CD4-positive, alpha-beta T cell treated with Interferon gamma for 1 hour (primary cell): ENCODE data around the gene C1QTNF5.

Source experiments
- DNase-seq: peaks from one replicate; pipeline ENCODE4 v3.0.0-alpha.2; 2020

The C1QTNF5 gene

DNA sequence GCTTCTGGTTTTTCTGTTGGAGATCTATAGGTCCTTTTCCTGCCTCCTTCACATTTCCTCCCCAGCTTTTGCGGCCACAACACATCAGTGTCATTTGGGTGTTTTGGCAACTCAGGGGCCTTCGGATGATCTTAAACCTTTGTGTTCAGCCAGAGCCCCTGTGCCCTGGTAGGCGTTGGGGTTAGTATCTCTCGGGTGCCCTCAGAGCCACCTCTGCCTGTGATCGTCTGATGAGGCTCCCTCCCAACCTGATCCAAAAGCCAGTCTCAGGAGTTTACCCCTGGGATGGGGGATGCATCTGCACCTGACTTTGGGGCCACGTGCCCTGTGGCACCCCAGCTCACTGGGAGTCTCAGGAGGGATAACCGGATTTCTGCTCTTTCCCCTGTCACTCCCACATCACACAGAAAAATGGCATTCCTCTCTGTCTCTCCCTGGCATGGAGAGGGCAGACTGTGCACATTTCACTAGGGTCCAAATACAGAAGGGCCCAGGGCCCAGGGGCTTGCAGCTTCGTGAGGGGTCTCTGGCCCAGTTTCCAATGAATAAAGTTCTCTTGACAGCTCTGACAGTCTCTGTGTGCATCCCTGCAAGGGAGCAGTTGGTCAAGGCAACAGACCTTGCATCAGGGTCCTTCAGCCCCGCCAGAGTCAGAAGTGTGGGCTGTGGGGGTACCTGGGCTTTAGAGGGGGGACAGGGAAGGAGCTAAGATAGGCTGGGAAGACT is 3.8 kb downstream of the C1QTNF5 start:
- DNase-seq = no peak

DNA sequence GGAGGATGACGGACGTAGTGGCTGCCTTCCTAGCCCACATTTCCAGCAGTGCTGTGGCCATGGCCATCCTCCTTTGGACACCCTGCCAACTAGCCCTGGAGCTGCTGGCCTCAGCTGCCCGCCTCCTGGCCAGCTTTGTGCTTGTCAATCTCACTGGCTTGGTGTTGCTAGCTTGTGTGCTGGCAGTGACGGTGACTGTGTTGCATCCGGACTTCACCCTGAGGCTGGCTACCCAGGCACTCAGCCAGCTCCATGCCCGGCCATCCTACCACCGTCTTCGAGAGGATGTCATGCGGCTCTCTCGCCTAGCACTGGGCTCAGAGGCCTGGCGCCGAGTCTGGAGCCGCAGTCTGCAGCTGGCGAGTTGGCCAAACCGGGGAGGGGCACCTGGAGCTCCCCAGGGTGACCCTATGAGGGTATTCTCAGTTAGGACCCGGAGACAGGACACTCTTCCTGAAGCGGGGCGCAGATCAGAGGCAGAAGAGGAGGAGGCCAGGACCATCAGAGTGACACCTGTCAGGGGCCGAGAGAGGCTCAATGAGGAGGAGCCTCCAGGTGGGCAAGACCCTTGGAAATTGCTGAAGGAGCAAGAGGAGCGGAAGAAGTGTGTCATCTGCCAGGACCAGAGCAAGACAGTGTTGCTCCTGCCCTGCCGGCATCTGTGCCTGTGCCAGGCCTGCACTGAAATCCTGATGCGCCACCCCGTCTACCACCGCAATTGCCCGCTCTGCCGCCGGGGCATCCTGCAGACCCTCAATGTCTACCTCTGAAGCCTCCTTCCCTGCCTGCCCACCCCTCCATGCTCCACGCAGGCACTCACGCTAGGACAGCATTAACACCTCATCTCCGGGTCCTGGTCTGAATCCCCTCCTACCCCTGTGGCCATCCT is 4.8 kb downstream of the C1QTNF5 start:
- no peak for DNase-seq

DNA sequence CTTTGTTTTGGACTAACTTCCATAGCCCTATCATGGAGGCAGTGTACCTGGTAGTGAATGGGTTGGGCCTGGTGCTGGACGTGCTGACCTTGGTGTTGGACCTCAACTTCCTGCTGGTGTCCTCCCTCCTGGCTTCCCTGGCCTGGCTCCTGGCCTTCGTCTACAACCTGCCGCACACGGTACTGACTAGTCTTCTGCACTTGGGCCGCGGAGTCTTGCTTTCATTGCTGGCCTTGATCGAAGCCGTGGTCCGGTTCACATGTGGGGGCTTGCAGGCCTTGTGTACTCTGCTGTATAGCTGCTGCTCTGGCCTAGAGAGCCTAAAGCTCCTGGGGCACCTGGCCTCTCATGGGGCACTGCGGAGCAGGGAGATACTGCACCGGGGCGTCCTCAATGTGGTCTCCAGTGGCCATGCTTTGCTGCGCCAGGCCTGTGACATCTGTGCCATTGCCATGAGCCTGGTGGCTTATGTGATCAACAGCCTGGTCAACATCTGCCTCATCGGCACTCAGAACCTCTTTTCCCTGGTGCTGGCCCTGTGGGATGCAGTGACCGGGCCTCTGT is 5.5 kb downstream of the C1QTNF5 start:
- DNase-seq = no peak

DNA sequence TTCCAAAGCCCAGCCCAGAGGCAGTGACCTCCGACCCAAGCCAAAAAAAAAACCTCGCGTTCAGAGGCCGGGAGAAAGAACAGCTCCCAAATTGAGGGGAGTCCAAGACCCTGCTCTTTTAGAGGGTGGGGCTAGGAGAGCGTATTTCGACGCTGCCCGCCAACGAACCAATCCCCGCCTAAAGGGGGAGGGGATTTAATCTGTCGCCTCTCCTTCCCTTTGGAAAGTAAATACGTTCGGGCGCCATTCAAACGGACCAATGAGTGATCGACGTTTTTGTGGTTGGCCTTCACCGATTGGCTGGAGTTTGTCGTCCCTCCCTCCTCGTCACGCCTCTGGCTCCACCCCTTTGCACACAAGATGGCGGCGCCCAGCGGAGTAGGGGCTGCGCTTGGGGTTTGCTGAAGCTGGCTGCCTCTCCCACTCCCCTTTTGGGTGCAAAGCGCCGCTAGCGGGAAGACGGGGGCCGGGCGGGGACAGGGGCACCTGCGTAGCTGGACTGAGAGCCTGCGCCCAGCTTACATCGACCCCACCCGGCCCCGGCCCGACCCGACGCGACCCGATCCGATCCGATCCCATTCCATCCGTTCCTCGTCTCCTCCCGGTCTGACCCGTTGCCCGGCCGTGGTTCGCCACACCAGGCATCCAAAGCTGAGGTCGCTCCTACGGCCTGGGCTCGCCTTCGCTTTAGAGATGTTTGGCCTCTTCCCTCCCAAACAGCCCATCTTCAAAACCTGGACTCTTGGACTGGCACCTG is 6.3 kb downstream of the C1QTNF5 start, which contains the start of gene RNF26:
Gene RNF26, plus strand, starts transcription at position 354 of the 757 bp plus-strand sequence. CDS start 596 bp downstream, outside the sequence.
- DNase-seq = peak; percentile 94

DNA sequence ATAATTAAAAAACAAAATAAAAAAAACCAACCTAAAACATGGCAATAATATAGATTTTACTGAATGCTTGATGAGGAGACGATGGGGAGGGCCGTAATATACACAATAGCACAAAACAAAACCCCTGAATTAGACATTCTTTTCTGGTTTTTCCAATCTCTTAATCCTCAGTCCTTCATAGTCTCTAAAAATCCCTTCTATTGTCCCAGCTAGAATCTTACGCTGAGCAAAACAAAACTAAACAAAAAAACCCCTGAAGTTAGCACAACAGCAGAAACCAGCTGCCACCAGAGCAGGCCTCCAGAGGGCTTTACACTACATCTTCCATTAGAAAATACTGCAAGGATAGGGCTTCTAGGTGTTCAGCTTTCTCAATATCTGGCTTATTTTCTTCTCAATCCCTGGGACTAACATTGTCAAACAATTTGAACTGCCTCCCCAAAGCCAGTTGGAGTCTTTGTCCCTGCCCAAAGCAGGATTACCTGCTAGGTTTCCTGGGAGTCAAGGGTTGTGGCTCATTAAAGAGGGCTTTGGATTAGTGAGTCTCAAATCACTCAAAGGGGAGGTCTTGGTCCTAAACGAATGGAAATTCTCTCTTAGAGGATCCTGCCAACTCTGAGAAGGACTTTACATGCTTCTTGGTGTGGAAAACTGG is 8.4 kb downstream of the C1QTNF5 start:
- DNase-seq = no peak

DNA sequence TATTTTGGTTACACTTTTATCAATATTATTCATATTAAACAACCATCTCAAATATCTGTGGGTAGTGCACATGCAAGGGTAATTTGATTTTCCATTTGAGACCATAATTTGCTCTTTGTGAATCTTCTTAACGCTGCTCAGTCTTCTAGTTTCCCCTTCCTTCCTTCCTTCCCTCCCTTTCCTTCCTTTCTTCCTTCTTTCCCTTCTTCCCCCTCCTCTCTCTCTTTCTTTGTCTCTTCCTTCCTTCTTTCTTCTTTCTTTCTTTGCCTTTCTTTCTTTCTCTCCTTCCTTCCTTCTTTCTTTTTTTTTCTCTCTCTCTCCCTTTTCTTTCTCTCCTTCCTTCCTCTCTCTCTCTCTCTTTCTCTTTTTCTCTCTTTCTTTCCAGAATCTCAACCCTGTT is 10.4 kb downstream of the C1QTNF5 start:
- DNase-seq = no peak

DNA sequence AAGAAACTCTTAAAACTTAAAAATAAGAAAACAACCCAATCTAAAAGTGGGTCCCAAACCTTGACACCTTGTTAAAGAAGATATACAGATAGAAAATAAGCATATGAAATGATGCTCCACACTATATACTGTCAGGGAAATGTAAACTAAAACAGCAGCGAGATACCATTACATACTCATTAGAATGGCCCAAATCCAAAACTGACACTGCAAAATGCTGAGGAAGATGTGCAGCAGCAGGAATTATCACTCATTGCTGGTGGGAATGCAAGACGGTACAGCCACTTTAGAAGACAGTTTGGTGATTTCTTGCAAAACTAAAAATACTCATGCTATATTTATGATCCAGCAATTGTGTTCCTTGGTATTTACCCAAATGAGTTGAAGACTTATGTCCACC is 11.4 kb downstream of the C1QTNF5 start:
- no peak for DNase-seq

DNA sequence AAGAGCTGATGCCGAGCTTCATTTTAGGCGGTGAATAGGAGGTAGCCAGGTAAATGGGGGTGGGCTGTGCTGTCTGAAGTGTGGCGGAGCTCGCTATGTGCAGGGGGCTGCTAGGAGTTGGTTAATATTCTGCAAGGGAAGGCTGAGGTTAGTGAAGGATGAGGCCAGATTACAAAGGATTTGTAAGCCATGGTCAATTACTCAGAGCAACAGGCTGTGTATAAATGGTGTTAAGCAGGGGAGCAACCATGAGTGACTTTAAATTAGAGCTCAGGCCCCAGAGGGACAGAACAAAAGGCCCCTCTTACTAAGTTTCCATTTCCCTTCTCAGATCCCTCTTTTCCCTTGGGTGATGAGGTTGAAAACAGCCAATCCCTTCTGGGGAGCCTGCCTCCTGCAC is 16.5 kb downstream of the C1QTNF5 start:
- DNase-seq = no peak

DNA sequence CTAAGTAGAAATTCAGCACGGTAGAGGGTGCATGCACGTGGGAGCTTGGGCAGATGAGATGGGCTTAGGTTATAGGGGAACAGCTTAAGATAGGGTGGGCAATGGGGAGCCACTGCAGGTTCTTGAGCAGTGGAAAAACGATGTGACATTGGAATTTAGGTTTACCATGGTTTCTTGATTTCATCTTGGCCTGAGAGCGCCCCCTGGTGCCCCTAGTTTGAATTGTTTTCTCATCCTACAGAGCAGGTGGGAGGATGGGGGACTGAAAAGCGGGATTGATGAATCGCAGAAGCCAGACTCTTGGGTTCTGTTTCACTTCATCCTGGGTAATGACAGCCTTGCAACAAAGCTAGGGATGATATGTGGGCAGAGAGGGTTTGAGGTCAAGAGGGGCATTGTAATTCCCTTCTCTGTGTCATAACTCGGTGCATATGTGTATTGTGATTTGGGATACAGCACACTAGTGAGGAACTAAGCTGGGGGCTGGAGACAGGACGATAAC is 17.1 kb downstream of the C1QTNF5 start:
- DNase-seq = peak; percentile 61

DNA sequence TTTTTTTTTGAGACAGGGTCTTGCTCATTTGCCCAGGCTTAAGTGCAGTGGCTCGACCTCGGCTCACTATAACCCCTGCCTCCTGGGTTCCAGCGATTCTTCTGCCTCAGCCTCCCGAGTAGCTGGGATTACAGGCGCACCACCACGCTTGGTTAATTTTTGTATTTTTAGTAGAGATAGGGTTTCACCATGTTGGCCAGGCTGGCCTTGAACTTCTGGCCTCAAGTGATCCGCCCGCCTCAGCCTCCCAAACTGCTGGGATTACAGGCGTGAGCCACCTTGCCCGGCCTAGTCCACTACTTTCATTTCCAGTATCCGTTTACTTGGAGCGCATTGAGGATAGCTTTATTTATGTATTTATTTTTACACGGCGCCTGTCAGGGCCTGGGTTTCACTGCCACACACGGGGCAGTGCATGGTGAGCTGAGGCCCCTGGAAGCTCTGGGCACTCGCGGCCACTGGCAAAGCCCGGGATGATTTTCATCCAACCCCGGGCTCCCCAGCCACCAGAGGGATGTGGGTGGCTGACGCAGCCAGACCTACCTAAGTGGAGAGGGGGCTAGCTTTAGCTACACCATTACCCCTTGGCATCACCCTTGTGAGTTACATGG is 17.7 kb downstream of the C1QTNF5 start:
- no peak for DNase-seq

DNA sequence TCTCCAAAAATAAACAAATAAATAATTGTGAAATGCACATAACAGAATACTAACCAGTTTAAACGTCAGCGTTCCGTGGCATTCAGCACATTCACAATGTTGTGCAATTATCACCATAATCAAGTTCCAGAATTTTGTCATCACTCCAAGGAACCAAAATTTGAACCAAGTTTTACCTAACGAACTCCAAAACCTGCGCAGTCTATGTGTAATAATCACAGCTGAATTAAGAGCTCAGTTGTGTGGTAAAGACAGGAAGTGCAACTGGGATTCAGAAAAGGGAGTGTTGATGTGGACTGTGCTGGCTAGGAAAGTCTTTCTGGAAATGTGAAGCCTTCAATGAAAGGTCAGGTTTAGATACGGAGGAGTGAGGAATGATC is 18.3 kb downstream of the C1QTNF5 start:
- DNase-seq = no peak

DNA sequence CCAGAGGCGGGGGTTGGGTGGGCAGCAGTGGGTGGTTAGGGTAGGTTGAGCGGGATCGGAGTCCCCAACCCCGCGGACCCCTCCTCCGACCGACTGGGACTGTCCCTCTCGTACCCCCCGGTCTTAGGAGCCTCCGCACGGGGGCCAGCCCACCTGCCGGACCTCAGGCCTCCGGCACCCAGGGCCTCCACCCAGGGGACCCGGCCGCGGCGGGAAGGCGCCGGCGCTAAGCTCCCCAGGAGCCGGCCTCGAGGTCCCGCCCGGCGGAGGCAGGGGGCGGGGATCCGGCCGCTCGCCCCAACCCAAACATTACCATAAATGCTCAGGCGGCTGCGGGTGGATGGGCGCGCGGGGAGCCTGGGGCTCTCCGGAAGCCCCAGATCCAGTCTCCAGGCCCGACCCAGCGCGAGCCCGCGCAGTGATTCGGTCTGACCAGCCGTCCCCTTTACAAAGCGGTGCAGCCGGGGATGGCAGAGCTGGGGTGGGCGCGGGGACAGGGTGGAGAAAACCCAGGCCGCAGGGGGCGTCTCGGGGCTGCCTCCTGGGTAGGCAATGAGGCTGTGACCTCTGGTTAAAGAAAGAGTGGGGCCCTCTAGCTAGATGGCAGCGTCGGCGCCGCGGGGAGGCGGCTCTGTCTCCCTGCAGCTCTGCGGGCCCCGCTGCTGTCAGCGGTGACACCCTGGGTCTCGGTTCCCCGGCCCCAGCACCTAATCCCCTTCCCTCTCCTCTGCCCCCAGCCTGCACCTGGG is 19.7 kb downstream of the C1QTNF5 start:
- peak; percentile 37 for DNase-seq

DNA sequence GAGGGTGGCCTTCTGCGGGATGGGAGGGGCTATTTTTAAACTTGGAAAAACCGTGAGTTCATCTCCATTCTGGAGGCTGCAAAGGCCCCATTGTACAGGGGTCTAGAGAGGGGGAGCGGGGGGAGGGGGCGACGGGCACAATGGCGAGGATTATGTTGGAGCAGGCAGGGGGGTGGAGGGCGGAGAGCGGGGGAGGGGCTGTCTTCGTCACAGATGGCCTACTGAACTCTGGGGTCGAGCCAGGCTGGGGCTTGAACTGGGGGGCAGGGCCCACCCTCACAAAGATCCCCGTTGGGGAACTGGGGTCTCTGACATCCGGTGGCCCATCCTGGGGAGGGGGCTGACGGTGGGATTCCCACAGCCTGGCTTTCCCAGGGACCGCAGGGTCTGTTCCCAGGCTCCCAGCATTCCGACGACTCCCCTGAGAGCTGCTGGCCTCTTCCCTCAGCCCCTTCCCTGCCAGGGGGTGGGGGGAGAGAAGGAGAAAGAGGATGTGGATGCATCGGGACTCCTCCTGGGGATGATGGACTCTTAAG is 20.4 kb downstream of the C1QTNF5 start:
- DNase-seq = no peak

DNA sequence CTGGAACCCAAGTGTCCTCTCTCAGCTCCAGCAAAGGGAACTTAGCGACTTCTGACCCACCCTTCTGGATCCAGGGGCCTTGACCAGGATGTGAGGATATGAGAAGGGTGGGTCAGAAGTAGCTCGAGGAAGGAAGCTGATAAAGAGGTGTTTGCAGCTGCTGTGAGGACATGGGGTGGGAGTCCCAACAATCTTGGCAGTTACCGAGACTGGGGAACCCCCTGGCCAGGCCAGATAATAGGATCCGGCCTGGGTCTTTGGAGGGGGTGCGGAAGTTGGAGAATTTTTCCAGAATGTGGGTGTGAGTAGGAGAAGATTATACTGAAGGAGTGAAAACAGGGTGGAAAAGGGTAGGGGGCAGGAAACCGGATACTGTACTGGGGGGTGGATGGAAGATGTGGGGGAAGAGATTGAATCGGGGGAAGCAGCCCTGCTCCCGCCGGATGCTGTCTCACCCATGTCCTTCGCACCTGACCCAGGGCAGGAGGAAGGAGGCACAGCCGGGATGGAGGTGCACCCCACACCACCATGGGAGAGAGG is 20.9 kb downstream of the C1QTNF5 start:
- no peak for DNase-seq

DNA sequence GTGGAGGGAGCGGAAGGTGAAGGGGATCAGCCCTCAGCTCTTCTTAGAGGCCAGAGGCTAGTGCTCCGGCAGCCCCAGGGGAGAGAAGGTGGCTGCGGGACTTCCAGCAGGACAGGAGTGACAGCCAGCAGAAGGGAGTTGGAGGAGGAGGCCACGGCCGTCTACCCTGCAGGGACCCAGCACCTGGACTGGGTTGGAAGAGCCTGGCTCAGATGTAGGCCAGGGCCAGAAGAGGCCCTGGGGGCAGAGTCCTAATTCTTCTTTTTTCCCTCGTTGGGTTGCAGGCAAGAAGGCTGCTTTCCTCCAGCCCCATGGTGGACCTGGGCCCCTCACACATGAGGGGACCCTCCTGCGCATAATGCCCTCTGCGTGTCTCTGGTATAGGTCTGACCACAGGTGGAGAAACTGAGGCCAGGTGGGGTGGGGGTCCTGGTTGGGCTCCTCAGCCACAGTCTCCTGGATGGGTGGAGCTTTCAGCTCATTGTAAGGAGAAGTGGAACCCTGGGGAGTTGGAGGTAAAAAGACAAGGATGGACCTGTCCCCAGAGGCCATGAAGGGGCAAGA is 21.5 kb downstream of the C1QTNF5 start:
- no peak for DNase-seq

DNA sequence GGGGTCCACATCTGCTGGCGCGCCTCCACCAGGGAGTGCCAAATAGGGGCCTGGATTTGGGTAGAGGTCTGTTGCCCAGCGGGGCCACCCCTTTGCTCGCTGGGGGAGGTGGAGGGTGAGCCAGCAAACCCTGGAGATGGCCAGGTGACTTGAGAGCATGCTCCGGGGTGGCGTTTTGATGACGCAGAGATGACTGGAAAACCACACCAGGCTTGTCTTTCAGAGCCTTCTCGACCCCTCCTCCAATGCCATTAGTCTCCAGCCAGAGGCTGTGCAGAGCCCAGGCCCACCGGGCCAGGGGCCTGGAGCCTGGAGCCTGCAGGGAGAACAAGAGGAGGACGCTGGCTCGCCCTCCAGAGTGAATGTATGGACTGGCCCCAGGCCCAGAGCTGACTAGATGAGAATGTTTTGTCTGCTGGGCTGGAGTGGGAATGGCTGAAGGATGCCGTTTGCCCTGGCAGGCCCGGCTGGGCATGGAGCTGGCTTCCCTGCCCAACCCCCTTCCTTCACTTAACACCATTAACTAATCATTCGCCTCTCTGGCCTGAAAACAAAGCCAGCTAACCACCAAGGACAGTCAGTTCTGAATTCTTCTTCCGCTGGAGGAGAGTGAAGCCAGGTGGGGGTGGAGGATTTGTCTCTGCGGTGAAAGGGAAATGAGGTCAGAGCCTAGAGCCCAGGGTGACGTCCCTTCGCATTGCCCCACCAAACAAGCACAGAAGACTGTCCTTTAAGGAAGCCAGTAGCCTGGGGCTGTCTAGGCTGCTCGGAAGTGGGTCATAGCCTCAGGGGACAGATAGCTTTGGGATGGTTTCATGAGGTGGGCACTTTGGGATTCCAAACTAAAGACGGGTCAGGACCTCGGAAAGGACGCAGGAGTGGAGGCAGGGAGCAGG is 22.2 kb downstream of the C1QTNF5 start:
- DNase-seq = no peak

DNA sequence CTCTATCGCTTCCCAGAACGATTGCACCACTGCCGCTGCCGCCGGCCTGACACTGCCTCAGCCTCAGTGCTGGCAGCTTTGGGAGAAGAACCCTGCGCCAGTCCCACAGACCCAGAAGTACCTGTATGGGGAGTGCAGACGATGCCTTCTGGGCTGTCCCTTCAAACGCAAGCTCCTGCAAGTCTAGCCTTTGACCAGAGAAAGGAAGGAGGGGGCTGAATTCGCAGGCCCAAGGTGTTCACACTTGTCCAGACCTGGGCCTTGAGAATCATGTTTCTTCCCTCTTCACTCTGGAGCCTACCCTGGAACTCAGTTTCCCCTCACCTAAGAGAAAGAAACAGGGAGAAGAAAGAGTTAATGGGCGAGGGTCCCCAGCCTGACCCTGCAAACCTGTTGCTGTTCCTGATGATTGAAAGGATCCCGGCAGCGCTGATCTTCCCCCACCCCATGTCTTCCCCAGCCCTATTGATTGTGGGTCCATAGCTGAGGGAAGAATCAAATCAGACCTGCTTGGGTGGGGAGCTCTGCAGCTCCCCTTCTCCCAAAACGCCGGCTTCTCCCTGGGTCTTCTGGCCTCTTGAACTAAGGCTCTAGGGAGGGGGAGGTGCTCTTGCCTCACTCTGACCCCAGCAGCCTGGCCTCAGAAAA is 23.0 kb downstream of the C1QTNF5 start:
- no peak for DNase-seq
